H1 (cell line): ENCODE measurements around the gene CERT1. TPM values are rescaled to one million over a fixed set of nuclear protein-coding genes. Genes with fewer than 3 reads are reported as not detected.

Source experiments
- EP300 ChIP-seq, 2 experiments: IDR thresholded peaks; 1 replicate in 1 of 2; 2 replicates in 1 of 2; pipeline ENCODE4 v1.6.1; 2011 to 2012; ENCODE audit warnings: low read depth in 2 of 2, low read length in 2 of 2, mild to moderate bottlenecking in 2 of 2, borderline replicate concordance in 1 of 2, inconsistent platforms in 1 of 2, moderate library complexity in 1 of 2
- SIN3A ChIP-seq, 2 experiments: IDR thresholded peaks in 1 of 2; conservative IDR thresholded peaks in 1 of 2; 2 replicates each; pipeline ENCODE4 v1.6.1; 2011 to 2012; ENCODE audit warnings: low read length in 2 of 2, improper control_type of control experiment in 1 of 2, low read depth in 1 of 2, mild to moderate bottlenecking in 1 of 2
- polyA plus RNA-seq, 7 experiments: library from polyadenylated mRNA; depleted of rRNA in 3 of 7; stranded (reverse) in 5 of 7; unstranded in 2 of 7; fragments of >200 nt in 5 of 7; fragments of 200-250 nt in 2 of 7; gene quantifications; 1 replicate in 5 of 7; 2 replicates in 1 of 7; 4 replicates in 1 of 7; pipeline versions ENCODE4 v1.2.1 to v1.2.3, GENCODE V29; 2011 to 2013; ENCODE audit warnings: missing spikeins in 2 of 7, mixed read lengths in 2 of 7
- total RNA-seq: library from RNA; stranded (reverse); fragmentation: NEBNext Ultra II Directional; extraction: Animal tissue kit (Norgen Biotek cat#: 25700); gene quantifications from 2 replicates; pipeline ENCODE4 v1.2.1, GENCODE V29; 2021

The CERT1 gene
- total and polyA plus RNA-seq, 2 of the 8 experiments (the other 6 are each of a cell fraction or from before 2014, with no cell fraction given), result 7.8 to 55.3 TPM

GRCh38 chr5:75405296-75405695, 106.1 kb downstream of the CERT1 start (continued):
- no peak for TF ChIP-seq SIN3A (conservative IDR thresholded peaks at IDR 0.05 in 1 of 2, IDR thresholded peaks at IDR 0.05 in 1 of 2; ENCODE audit: low read depth in 1 of 2, low read length in 2 of 2)
- TF ChIP-seq EP300 (IDR thresholded peaks at IDR 0.05; ENCODE audit: borderline replicate concordance in 1 of 2, low read depth in 2 of 2, low read length in 2 of 2), result no peak
